GM10266 (cell line): Measurements from ENCODE around the gene PLK1.
"Not testable (repeated sequence)": the region's sequence is repeated elsewhere in the genome, so short reads cannot be mapped to it uniquely, and the experiment has no call there.

Experiments used
- DNase-seq: peaks from one replicate; pipeline ENCODE4 v3.0.0; 2012; ENCODE audit errors: extremely low spot score
- CTCF ChIP-seq: IDR thresholded peaks from 2 replicates; pipeline ENCODE4 v1.5.1; 2012; ENCODE audit warnings: mild to moderate bottlenecking, low read depth; ENCODE audit not compliant: control insufficient read depth, insufficient read depth; ENCODE audit errors: missing control alignments

The PLK1 gene

GRCh38 chr16:23728112-23728477 lies 49.4 kb downstream of the PLK1 start:
- TF ChIP-seq CTCF: peak; percentile 27
- no peak for DNase-seq

- no peak for DNase-seq
- TF ChIP-seq CTCF: no peak
These were observed 51.1 kb downstream of the PLK1 start for GRCh38 chr16:23729503-23730424.

GRCh38 chr16:23734176-23734893 lies 55.6 kb downstream of the PLK1 start:
- no peak for DNase-seq

GRCh38 chr16:23737423-23738028 lies 58.8 kb downstream of the PLK1 start:
- not testable (repeated sequence) for DNase-seq

More at GRCh38 chr16:23734176-23734893, 55.6 kb downstream of the PLK1 start:
- TF ChIP-seq CTCF: no peak

GRCh38 chr16:23739516-23739915 lies 60.8 kb downstream of the PLK1 start:
- no peak for DNase-seq
- no peak for TF ChIP-seq CTCF
